ENCODE measurements around the gene PYCARD.

GRCh38 chr16:31190818-31191444, 11.6 kb downstream of the PYCARD start:
- TF ChIP-seq, protein P1, sequence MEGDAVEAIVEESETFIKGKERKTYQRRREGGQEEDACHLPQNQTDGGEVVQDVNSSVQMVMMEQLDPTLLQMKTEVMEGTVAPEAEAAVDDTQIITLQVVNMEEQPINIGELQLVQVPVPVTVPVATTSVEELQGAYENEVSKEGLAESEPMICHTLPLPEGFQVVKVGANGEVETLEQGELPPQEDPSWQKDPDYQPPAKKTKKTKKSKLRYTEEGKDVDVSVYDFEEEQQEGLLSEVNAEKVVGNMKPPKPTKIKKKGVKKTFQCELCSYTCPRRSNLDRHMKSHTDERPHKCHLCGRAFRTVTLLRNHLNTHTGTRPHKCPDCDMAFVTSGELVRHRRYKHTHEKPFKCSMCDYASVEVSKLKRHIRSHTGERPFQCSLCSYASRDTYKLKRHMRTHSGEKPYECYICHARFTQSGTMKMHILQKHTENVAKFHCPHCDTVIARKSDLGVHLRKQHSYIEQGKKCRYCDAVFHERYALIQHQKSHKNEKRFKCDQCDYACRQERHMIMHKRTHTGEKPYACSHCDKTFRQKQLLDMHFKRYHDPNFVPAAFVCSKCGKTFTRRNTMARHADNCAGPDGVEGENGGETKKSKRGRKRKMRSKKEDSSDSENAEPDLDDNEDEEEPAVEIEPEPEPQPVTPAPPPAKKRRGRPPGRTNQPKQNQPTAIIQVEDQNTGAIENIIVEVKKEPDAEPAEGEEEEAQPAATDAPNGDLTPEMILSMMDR (conservative IDR thresholded peaks at IDR 0.05; ENCODE audit: low read depth, low read length): no peak
- TF ChIP-seq EZH2phosphoT487 (IDR thresholded peaks at IDR 0.05; ENCODE audit: borderline replicate concordance, low read length) (no peak), EZH2 (IDR thresholded peaks at IDR 0.05; ENCODE audit: low read length, unreplicated experiment) (no peak)
